Osteocyte (in vitro differentiated cells): ENCODE measurements around the gene DCAF8L2. TPM values are rescaled to one million over a fixed set of nuclear protein-coding genes. Genes with fewer than 3 reads are reported as not detected.
"Not testable (repeated sequence)": the region's sequence is repeated elsewhere in the genome, so short reads cannot be mapped to it uniquely, and the experiment has no call there.

Experiments used
- DNase-seq: peaks from one replicate; pipeline ENCODE4 v3.0.0; 2021; ENCODE audit warnings: mixed read lengths; ENCODE audit not compliant: unreplicated experiment; ENCODE audit errors: extremely low spot score
- H3K27ac Mint-ChIP-seq: one replicate; pipeline ENCODE4 v1.8.0; 2021; ENCODE audit warnings: mild to moderate bottlenecking, mixed read lengths; ENCODE audit not compliant: unreplicated experiment
- H3K27me3 Mint-ChIP-seq: one replicate; pipeline ENCODE4 v1.8.0; 2021; ENCODE audit warnings: mixed read lengths; ENCODE audit not compliant: unreplicated experiment
- H3K36me3 Mint-ChIP-seq: one replicate; pipeline ENCODE4 v1.8.0; 2021; ENCODE audit warnings: mixed read lengths; ENCODE audit not compliant: unreplicated experiment
- H3K4me1 Mint-ChIP-seq: one replicate; pipeline ENCODE4 v1.8.0; 2021; ENCODE audit warnings: mixed read lengths; ENCODE audit not compliant: unreplicated experiment
- H3K4me3 Mint-ChIP-seq: one replicate; pipeline ENCODE4 v1.8.0; 2021; ENCODE audit warnings: mild to moderate bottlenecking, moderate library complexity, mixed read lengths; ENCODE audit not compliant: unreplicated experiment
- H3K9me3 Mint-ChIP-seq: one replicate; pipeline ENCODE4 v1.8.0; 2021; ENCODE audit warnings: mixed read lengths; ENCODE audit not compliant: unreplicated experiment
- CTCF ChIP-seq: fragments of 200-600 bp; sonication (generic); IDR thresholded peaks from 2 replicates; pipeline ENCODE4 v1.5.0; 2021; ENCODE audit warnings: antibody characterized with exemption, mild to moderate bottlenecking, moderate library complexity
- total RNA-seq: library from RNA; stranded (reverse); gene quantifications from 2 replicates; pipeline ENCODE4 v1.2.1, GENCODE V29; 2021

Gene DCAF8L2
- total RNA-seq, 1 donor from 2014 or later: not detected

GRCh38 chrX:27728291-27728690 is 138.1 kb downstream of the DCAF8L2 start:
- Mint-ChIP-seq H3K27ac (no peak overlapping the region), H3K9me3 (peaks cover 4% of the 10 kb centered on the region)
- no peak for DNase-seq

GRCh38 chrX:27731962-27732361 is 141.8 kb downstream of the DCAF8L2 start:
- no peak for DNase-seq
- H3K27me3 Mint-ChIP-seq: no peaks in the 10 kb centered on the region
- TF ChIP-seq CTCF: no peak
- H3K4me1 Mint-ChIP-seq: no peaks in the 10 kb centered on the region
- no peak overlapping the region for H3K4me3 Mint-ChIP-seq
- peaks cover 4% of the 10 kb centered on the region for H3K9me3 Mint-ChIP-seq
- H3K36me3 Mint-ChIP-seq: no peaks in the 10 kb centered on the region
- H3K27ac Mint-ChIP-seq: no peak overlapping the region

More at GRCh38 chrX:27728291-27728690, 138.1 kb downstream of the DCAF8L2 start:
- no peaks in the 10 kb centered on the region for H3K36me3 Mint-ChIP-seq
- no peaks in the 10 kb centered on the region for H3K4me1 Mint-ChIP-seq
- TF ChIP-seq CTCF: no peak
- H3K27me3 Mint-ChIP-seq: no peaks in the 10 kb centered on the region
- H3K4me3 Mint-ChIP-seq: no peak overlapping the region

GRCh38 chrX:27735914-27736313 is 145.8 kb downstream of the DCAF8L2 start:
- Mint-ChIP-seq H3K36me3 (no peaks in the 10 kb centered on the region), H3K27ac (no peak overlapping the region), H3K27me3 (peaks cover 3% of the 10 kb centered on the region), H3K4me1 (no peaks in the 10 kb centered on the region), H3K9me3 (peaks cover 4% of the 10 kb centered on the region), H3K4me3 (no peak overlapping the region)
- TF ChIP-seq CTCF: no peak
- DNase-seq: no peak

- TF ChIP-seq CTCF: no peak
- H3K4me1 Mint-ChIP-seq: no peaks in the 10 kb centered on the region
- H3K27me3 Mint-ChIP-seq: peaks cover 3% of the 10 kb centered on the region
- H3K36me3 Mint-ChIP-seq: no peaks in the 10 kb centered on the region
- H3K4me3 Mint-ChIP-seq: no peak overlapping the region
- DNase-seq: no peak
- H3K9me3 Mint-ChIP-seq: no peaks in the 10 kb centered on the region
- H3K27ac Mint-ChIP-seq: no peak overlapping the region
Measured at GRCh38 chrX:27740933-27741332, 150.8 kb downstream of the DCAF8L2 start.

- not testable (repeated sequence) for H3K27me3 Mint-ChIP-seq, H3K4me1 Mint-ChIP-seq, H3K36me3 Mint-ChIP-seq, H3K9me3 Mint-ChIP-seq, DNase-seq, H3K27ac Mint-ChIP-seq, H3K4me3 Mint-ChIP-seq
Measured at GRCh38 chrX:27743521-27743920, 153.4 kb downstream of the DCAF8L2 start.

GRCh38 chrX:27746516-27746915 is 156.4 kb downstream of the DCAF8L2 start:
- Mint-ChIP-seq H3K9me3 (peaks cover 5% of the 10 kb centered on the region), H3K4me1 (no peaks in the 10 kb centered on the region), H3K4me3 (no peak overlapping the region), H3K27me3 (no peaks in the 10 kb centered on the region), H3K36me3 (no peaks in the 10 kb centered on the region), H3K27ac (no peak overlapping the region)
- TF ChIP-seq CTCF: no peak
- no peak for DNase-seq

GRCh38 chrX:27750298-27750697 is 160.2 kb downstream of the DCAF8L2 start:
- DNase-seq, H3K27me3 Mint-ChIP-seq, H3K27ac Mint-ChIP-seq, H3K4me3 Mint-ChIP-seq, H3K9me3 Mint-ChIP-seq, H3K4me1 Mint-ChIP-seq, H3K36me3 Mint-ChIP-seq: not testable (repeated sequence)
